ENCODE data around the gene ARF3. TPM values are rescaled to one million over a fixed set of nuclear protein-coding genes. Genes with fewer than 3 reads are reported as not detected.

Gene ARF3
- total and polyA plus RNA-seq, 2 of the 13 experiments (the other 11 are each of a cell fraction or from before 2014, with no cell fraction given) = 53.8 to 57.9 TPM

DNA sequence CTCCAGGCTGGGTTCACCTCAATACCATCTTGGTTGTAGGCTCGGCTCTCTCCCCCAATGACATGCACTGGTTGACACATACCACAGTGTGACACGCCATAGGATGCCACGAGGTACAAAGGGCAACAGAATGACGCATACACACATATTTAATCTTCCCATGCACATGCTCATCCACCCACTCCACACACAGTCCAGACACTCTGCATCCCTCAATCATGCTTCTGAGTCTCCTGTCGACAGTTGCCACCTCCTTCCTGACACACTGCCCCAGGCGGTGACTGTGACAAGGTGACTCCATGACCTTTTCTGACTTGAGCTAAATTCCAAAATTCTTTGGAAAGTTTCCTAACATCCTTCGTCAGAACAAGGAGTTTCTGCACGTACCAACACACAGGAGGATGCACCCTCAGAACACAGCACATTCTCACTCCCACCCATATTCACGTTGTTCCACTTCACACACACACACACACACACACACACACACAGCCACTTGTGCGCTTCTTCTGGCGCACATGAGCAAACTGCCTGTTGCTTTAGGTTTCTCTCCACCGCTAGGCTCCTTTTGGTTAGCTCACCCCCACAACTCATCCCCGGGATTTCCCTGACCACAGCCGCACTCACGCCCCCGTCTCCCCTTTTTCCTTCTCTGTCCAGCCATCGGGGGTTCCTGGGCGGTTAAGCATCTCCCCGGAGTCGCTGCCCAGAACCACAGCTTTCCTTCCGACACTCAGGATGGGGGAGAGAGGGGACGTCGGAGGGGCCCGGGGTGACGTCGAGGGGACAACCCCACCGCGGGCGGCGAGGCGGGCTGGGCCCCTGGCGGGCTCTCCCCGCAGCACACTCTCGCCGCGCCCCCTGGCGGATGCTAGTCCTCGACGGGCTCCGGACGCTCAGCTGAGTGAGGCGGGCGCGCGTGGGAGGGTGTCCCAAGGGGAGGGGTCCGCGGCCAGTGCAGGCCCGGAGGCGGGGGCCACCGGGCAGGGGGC is 20.3 kb upstream of the ARF3 start (continued):
- TF ChIP-seq, protein P1, sequence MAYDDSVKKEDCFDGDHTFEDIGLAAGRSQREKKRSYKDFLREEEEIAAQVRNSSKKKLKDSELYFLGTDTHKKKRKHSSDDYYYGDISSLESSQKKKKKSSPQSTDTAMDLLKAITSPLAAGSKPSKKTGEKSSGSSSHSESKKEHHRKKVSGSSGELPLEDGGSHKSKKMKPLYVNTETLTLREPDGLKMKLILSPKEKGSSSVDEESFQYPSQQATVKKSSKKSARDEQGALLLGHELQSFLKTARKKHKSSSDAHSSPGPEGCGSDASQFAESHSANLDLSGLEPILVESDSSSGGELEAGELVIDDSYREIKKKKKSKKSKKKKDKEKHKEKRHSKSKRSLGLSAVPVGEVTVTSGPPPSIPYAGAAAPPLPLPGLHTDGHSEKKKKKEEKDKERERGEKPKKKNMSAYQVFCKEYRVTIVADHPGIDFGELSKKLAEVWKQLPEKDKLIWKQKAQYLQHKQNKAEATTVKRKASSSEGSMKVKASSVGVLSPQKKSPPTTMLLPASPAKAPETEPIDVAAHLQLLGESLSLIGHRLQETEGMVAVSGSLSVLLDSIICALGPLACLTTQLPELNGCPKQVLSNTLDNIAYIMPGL (CRISPR knock-in tag; IDR thresholded peaks at IDR 0.05; ENCODE audit: borderline replicate concordance in 1 of 2, low read depth in 1 of 2) = peak; percentile 20 to 21; a peak in 1 of 4 replicates
- TF ChIP-seq NR2F6 (IDR thresholded peaks at IDR 0.05) = no peak
- no peak for TF ChIP-seq NR2F6 (CRISPR knock-in tag; IDR thresholded peaks at IDR 0.05)
- TF ChIP-seq MXI1 (IDR thresholded peaks at IDR 0.05; ENCODE audit: borderline replicate concordance, low read depth, low read length) = peak; percentile 18; the same call in 1 of the 3 replicates
- TF ChIP-seq SAP130 (CRISPR knock-in tag; IDR thresholded peaks at IDR 0.05; ENCODE audit: low read depth) = peak; percentile 32; the same call in 1 of the 2 replicates

DNA sequence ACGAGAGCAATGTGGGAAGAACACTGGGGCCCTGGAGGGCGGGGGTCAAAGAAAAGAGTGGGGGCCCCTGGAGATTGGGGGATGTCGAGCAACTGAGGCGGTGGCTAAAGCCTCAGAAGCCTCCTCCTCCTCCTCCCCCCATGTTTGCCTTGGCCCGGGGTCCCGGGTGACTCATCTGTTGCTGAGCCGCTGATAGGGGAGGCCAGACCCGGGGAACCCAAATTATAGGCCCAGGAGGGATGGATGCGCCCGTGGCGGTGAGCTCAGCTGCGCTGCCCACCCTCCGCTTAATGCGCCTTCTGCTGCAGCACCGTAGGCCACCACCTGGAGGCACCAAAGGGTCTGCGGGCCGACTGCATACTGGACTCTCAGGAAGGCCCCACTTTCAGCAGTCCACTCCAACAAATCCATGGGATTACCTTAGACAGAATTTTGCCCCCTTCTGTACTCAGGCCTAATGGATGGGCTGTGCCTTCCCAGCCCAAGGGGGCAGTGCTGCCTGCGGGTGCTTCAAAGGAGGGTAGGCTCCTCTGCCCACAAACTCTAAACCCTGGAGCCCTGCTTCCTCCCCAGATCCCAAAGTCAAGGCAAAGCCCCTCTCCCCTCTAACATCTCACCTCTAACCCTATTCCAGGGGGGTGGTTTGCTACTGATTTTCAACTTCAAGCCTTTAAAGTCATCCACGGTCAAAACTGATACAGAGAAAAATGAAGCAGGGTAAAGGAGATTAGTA is 16.8 kb upstream of the ARF3 start:
- intact Hi-C loops (cut with micrococcal nuclease; ENCODE audit: unreplicated experiment) (no loop called here), in situ Hi-C loops (cut with HindIII; ENCODE audit: extremely low pct_ligation_motif_present, low pct_unique_long_range_greater_than_20kb) (no loop called here)
- Histone ChIP-seq H3K4me1 (ENCODE audit: insufficient read depth, low read length) (peaks cover 73% of the 10 kb centered on the region), H3K4me2 (ENCODE audit: low read depth, low read length) (no peak overlapping the region), H3K36me3 (replicated peaks in 1 of 2; ENCODE audit: control insufficient read depth in 1 of 2, insufficient read depth in 2 of 2, low read length in 2 of 2) (no peaks in the 10 kb centered on the region), H3K9me3 (ENCODE audit: low read length) (no peaks in the 10 kb centered on the region), H3K4me3 (replicated peaks in 1 of 3; ENCODE audit: insufficient read depth in 1 of 3, low read depth in 2 of 3, low read length in 3 of 3) (no peak overlapping the region), H3K9ac (ENCODE audit: insufficient read depth, low read depth, low read length) (no peak overlapping the region), H3K79me2 (ENCODE audit: insufficient read depth, low read length) (no peaks in the 10 kb centered on the region), H3K27me3 (ENCODE audit: control insufficient read depth in 1 of 2, insufficient read depth in 2 of 2, low read length in 2 of 2) (peaks cover 27 to 79% of the 10 kb centered on the region in 2 experiments), H4K20me1 (ENCODE audit: insufficient read depth, low read length) (peaks cover 9% of the 10 kb centered on the region; the same call in 1 of the 2 replicates), H3K27ac (ENCODE audit: extremely low read length, insufficient read depth, low read length) (no peak overlapping the region), H2AFZ (ENCODE audit: low read length) (no peak overlapping the region)
- no peak for DNase-seq (ENCODE audit: low spot score)
- CTCF ChIA-PET (ENCODE audit: low intra/inter-chr PET ratio, low total read pairs) = interaction anchor here (1.2 to 2.7 kb wide), 2 partner anchors 14 to 21 kb away, joined by 6 to 11 read pairs; no protein-coding TSS in a partner anchor
- BruUV-seq (replicated peaks) = no TSS peak
- peak; percentile 64 for ATAC-seq
- 2% methylated on average over 10 of the region's 19 CpGs for WGBS (ENCODE audit: low lambda C conversion rate)
- POLR2A ChIA-PET = interaction anchor here (1.2 kb wide), 1 partner anchor 16 kb away, joined by 3 read pairs; the partner anchor contains the start of gene ARF3
- peak; percentile 26 for FAIRE-seq
- TF ChIP-seq, protein P2, sequence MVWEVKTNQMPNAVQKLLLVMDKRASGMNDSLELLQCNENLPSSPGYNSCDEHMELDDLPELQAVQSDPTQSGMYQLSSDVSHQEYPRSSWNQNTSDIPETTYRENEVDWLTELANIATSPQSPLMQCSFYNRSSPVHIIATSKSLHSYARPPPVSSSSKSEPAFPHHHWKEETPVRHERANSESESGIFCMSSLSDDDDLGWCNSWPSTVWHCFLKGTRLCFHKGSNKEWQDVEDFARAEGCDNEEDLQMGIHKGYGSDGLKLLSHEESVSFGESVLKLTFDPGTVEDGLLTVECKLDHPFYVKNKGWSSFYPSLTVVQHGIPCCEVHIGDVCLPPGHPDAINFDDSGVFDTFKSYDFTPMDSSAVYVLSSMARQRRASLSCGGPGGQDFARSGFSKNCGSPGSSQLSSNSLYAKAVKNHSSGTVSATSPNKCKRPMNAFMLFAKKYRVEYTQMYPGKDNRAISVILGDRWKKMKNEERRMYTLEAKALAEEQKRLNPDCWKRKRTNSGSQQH (CRISPR knock-in tag; IDR thresholded peaks at IDR 0.05; ENCODE audit: low read depth) = no peak
- TF ChIP-seq MTF2 (CRISPR knock-in tag; IDR thresholded peaks at IDR 0.05; ENCODE audit: borderline replicate concordance) (0 out of 2 replicates have a peak, but pooled peaks have one; percentile 32), SMC3 (IDR thresholded peaks at IDR 0.05; ENCODE audit: low read length) (0 out of 2 replicates have a peak, but pooled peaks have one; percentile 7), ZSCAN12 (CRISPR knock-in tag; IDR thresholded peaks at IDR 0.05) (no peak)
- TF ChIP-seq, protein P3, sequence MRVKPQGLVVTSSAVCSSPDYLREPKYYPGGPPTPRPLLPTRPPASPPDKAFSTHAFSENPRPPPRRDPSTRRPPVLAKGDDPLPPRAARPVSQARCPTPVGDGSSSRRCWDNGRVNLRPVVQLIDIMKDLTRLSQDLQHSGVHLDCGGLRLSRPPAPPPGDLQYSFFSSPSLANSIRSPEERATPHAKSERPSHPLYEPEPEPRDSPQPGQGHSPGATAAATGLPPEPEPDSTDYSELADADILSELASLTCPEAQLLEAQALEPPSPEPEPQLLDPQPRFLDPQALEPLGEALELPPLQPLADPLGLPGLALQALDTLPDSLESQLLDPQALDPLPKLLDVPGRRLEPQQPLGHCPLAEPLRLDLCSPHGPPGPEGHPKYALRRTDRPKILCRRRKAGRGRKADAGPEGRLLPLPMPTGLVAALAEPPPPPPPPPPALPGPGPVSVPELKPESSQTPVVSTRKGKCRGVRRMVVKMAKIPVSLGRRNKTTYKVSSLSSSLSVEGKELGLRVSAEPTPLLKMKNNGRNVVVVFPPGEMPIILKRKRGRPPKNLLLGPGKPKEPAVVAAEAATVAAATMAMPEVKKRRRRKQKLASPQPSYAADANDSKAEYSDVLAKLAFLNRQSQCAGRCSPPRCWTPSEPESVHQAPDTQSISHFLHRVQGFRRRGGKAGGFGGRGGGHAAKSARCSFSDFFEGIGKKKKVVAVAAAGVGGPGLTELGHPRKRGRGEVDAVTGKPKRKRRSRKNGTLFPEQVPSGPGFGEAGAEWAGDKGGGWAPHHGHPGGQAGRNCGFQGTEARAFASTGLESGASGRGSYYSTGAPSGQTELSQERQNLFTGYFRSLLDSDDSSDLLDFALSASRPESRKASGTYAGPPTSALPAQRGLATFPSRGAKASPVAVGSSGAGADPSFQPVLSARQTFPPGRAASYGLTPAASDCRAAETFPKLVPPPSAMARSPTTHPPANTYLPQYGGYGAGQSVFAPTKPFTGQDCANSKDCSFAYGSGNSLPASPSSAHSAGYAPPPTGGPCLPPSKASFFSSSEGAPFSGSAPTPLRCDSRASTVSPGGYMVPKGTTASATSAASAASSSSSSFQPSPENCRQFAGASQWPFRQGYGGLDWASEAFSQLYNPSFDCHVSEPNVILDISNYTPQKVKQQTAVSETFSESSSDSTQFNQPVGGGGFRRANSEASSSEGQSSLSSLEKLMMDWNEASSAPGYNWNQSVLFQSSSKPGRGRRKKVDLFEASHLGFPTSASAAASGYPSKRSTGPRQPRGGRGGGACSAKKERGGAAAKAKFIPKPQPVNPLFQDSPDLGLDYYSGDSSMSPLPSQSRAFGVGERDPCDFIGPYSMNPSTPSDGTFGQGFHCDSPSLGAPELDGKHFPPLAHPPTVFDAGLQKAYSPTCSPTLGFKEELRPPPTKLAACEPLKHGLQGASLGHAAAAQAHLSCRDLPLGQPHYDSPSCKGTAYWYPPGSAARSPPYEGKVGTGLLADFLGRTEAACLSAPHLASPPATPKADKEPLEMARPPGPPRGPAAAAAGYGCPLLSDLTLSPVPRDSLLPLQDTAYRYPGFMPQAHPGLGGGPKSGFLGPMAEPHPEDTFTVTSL (CRISPR knock-in tag; IDR thresholded peaks at IDR 0.05; ENCODE audit: borderline replicate concordance) = no peak

Data from HepG2 (cell line).